Vagina (tissue), 2 donors: Measurements from ENCODE around the gene NRL.

Source experiments
- POLR2A ChIP-seq, 2 donors: fragments of 450-650 bp; IDR thresholded peaks; one replicate each; pipeline ENCODE4 v1.6.1; 2017; ENCODE audit warnings: antibody characterized with exemption in 2 of 2, mild to moderate bottlenecking in 2 of 2, moderate library complexity in 2 of 2
- TF ChIP-seq, protein P1 (sequence below), 3 experiments: fragments of 450-650 bp in 2 of 3; fragments of 200-600 bp in 1 of 3; sonication (generic) in 1 of 3; IDR thresholded peaks; one replicate each; pipeline ENCODE4 v1.5.1; 2017 to 2019; ENCODE audit warnings: antibody characterized with exemption in 3 of 3, mild to moderate bottlenecking in 2 of 3, moderate library complexity in 2 of 3

DNA sequence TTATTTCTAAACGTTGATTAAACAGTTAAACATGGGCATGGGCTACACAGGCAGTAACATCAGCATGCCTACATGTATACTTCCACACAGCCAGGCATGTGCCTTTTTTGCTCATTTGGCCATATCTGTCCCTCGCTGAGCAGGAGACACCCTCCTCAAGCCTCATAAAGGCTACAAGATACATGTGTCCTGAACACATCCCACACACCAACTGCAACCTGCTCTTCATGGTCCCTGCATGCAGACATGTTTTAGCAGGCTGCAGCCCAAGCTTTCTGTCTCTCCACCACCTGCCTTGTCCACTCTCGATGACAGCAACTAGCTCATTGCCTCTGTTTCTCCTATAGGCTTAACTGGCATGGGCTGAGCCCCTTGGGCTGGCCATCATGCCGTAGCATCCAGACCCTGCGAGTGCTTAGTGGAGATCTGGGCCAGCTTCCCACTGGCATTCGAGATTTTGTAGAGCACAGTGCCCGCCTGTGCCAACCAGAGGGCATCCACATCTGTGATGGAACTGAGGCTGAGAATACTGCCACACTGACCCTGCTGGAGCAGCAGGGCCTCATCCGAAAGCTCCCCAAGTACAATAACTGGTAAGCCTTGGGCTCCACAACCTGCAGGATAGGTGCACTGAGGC lies 18.1 kb downstream of the NRL start:
- TF ChIP-seq, protein P1, sequence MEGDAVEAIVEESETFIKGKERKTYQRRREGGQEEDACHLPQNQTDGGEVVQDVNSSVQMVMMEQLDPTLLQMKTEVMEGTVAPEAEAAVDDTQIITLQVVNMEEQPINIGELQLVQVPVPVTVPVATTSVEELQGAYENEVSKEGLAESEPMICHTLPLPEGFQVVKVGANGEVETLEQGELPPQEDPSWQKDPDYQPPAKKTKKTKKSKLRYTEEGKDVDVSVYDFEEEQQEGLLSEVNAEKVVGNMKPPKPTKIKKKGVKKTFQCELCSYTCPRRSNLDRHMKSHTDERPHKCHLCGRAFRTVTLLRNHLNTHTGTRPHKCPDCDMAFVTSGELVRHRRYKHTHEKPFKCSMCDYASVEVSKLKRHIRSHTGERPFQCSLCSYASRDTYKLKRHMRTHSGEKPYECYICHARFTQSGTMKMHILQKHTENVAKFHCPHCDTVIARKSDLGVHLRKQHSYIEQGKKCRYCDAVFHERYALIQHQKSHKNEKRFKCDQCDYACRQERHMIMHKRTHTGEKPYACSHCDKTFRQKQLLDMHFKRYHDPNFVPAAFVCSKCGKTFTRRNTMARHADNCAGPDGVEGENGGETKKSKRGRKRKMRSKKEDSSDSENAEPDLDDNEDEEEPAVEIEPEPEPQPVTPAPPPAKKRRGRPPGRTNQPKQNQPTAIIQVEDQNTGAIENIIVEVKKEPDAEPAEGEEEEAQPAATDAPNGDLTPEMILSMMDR (IDR thresholded peaks at IDR 0.05), result no peak
- TF ChIP-seq POLR2A (IDR thresholded peaks at IDR 0.05), result no peak
